Activated CD8-positive, alpha-beta T cell treated with anti-CD3 and anti-CD28 coated beads for 36 hours (primary cell): Measurements from ENCODE around the gene C4BPA. TPM values are rescaled to one million over a fixed set of nuclear protein-coding genes. Genes with fewer than 3 reads are reported as not detected.
A peak's percentile ranks its signal among the peaks of the same experiment; 100 is the strongest.

Source experiments
- ATAC-seq: fragments of 200-7000 bp; cut with Tn5 transposase; one replicate; pipeline ENCODE4 v1.10.0; 2021; ENCODE audit warnings: mild to moderate bottlenecking, moderate library complexity
- CTCF ChIA-PET: fragments of 350-600 bp; sonication (Branson Sonifier 250); formaldehyde crosslinking; loops from one replicate; lab custom pipeline; 2021; ENCODE audit warnings: antibody characterized with exemption; lab: Charles Lee
- POLR2A ChIA-PET: fragments of 350-600 bp; sonication (Branson Sonifier 250); formaldehyde crosslinking; loops from one replicate; lab custom pipeline; 2021; ENCODE audit warnings: antibody characterized with exemption; lab: Charles Lee
- DNase-seq: peaks from one replicate; pipeline ENCODE4 v3.0.0-alpha.2; 2020
- H3K27ac Mint-ChIP-seq: one replicate; pipeline ENCODE4 v1.8.0; 2021; ENCODE audit warnings: mild to moderate bottlenecking, mixed read lengths
- H3K27me3 Mint-ChIP-seq: one replicate; pipeline ENCODE4 v1.8.0; 2021; ENCODE audit warnings: mixed read lengths
- H3K36me3 Mint-ChIP-seq: one replicate; pipeline ENCODE4 v1.8.0; 2021; ENCODE audit warnings: low read depth, mixed read lengths
- H3K4me1 Mint-ChIP-seq: one replicate; pipeline ENCODE4 v1.8.0; 2021; ENCODE audit warnings: low read depth, mixed read lengths
- H3K4me3 Mint-ChIP-seq: one replicate; pipeline ENCODE4 v1.8.0; 2021; ENCODE audit warnings: mild to moderate bottlenecking, moderate library complexity, mixed read lengths
- H3K9me3 Mint-ChIP-seq: one replicate; pipeline ENCODE4 v1.8.0; 2021; ENCODE audit warnings: mixed read lengths
- intact Hi-C: fragments of 100-400 bp; cut with micrococcal nuclease; formaldehyde crosslinking; loops from one replicate; pipeline ENCODE4 v1.10.0; 2022
- total RNA-seq, 2 experiments: library from RNA; stranded (reverse); gene quantifications; one replicate each; pipeline ENCODE4 v1.2.3, GENCODE V29; 2021
- TF ChIP-seq, protein P1 (sequence below): fragments of 200-600 bp; IDR thresholded peaks from one replicate; pipeline ENCODE4 v1.8.0; 2022; ENCODE audit warnings: antibody characterized with exemption, mild to moderate bottlenecking

C4BPA gene
- total RNA-seq, 2 experiments from 2014 or later: not detected

DNA sequence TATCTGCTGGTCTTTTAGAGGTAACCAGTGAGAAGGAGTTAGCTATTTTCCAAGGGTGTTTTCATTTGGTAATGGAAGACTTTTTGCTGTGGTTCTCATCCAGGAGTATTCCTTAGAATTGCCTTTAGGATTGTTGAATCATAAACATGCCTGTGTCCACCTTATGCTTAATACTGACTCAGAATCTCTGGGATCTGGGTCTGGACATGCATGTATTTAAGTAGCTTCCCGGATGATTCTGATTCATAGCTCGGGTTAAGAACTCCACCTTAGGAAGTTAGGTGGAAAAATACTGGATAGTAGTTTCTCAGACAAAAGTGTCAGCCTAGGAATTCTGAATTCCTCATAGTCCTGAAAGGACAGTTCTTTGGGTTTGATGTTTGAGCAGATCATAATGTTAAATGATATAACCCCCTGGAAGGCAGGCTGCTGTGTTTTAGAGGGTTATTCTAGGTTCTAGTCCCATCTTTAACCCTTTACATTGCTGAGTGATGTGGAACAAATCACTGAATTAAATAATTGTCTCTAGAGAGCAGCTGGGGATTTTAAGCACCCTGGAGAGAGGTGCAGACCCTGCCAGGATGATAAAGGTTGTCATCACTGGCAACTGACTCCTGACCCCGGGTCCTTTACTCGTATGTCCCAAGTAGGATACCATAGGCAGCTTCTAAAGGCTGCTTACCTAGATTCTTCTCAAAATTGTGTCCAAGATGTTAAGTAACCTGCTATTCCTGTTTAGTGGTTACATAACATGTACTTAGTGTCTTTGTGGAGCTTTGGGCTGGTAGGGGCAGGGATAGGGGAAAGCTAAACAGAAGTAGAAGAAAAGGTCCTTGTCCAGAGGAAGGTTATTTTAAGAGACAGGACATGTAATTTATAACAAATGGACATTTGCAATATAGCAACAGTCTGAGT is 29.9 kb upstream of the C4BPA start:
- H3K27me3 Mint-ChIP-seq: no peaks in the 10 kb centered on the region
- peaks cover 2% of the 10 kb centered on the region for H3K36me3 Mint-ChIP-seq
- intact Hi-C loops: no loop called here
- H3K4me1 Mint-ChIP-seq: peaks cover 21% of the 10 kb centered on the region
- no peak for ATAC-seq
- H3K4me3 Mint-ChIP-seq: no peak overlapping the region
- DNase-seq: no peak
- no peaks in the 10 kb centered on the region for H3K9me3 Mint-ChIP-seq
- TF ChIP-seq, protein P1, sequence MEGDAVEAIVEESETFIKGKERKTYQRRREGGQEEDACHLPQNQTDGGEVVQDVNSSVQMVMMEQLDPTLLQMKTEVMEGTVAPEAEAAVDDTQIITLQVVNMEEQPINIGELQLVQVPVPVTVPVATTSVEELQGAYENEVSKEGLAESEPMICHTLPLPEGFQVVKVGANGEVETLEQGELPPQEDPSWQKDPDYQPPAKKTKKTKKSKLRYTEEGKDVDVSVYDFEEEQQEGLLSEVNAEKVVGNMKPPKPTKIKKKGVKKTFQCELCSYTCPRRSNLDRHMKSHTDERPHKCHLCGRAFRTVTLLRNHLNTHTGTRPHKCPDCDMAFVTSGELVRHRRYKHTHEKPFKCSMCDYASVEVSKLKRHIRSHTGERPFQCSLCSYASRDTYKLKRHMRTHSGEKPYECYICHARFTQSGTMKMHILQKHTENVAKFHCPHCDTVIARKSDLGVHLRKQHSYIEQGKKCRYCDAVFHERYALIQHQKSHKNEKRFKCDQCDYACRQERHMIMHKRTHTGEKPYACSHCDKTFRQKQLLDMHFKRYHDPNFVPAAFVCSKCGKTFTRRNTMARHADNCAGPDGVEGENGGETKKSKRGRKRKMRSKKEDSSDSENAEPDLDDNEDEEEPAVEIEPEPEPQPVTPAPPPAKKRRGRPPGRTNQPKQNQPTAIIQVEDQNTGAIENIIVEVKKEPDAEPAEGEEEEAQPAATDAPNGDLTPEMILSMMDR: no peak
- H3K27ac Mint-ChIP-seq: no peak overlapping the region
- POLR2A ChIA-PET: no interaction called here
- CTCF ChIA-PET: interaction anchor here (1.0 to 8.0 kb wide), 9 partner anchors 10 to 331 kb away, joined by 3 to 49 read pairs (median 7); partner anchors contain the start of genes PFKFB2 and YOD1

DNA sequence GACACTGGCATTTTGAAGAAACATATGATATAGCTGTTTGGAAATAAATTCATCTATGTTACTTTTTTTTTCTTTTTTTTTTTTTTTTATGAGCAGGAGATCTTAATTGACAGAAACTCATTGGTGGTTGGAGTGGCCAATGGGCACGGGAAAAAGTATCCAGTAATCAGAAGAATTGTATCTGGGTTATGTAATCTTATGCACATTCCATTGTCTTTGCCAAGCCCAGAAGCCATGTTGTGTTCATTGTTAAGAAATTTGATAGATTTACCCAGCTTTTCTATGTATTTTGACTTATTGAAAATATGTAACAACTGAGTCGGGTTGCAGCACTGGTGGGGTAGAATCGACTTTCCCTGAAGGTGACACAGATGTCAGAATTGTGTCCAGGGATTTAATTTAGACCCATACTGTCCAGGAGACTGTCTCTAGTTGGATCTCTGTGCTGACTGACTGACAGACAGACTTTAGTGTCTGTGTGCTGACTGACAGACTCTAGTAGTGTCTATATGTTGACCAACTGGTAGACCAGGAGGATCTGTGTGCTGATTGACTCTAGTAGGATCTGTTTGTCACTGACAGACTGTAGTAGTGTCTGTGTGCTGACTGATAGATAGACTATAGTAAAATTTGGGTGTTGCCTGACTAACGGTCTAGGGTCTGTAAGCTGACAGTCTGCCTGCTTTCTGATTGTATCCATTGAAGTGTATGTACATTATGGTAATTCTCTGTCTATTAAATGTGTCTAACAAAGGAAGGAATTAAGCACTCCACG is 27.7 kb upstream of the C4BPA start:
- intact Hi-C loops: loop anchor here (2.0 kb wide), 1 partner anchor 26 kb away; the partner anchor contains the start of gene YOD1
- DNase-seq (no peak), ATAC-seq (no peak)
- H3K9me3 Mint-ChIP-seq: no peaks in the 10 kb centered on the region
- H3K4me1 Mint-ChIP-seq: peaks cover under 1% of the 10 kb centered on the region
- H3K27ac Mint-ChIP-seq: no peak overlapping the region
- H3K27me3 Mint-ChIP-seq: no peaks in the 10 kb centered on the region
- no peak overlapping the region for H3K4me3 Mint-ChIP-seq
- TF ChIP-seq, protein P1: no peak
- ChIA-PET CTCF (interaction anchor here (0.6 to 8.0 kb wide), 18 partner anchors 8 to 428 kb away, joined by 3 to 49 read pairs (median 4); partner anchors contain the start of genes PFKFB2 and YOD1), POLR2A (no interaction called here)
- H3K36me3 Mint-ChIP-seq: no peaks in the 10 kb centered on the region

DNA sequence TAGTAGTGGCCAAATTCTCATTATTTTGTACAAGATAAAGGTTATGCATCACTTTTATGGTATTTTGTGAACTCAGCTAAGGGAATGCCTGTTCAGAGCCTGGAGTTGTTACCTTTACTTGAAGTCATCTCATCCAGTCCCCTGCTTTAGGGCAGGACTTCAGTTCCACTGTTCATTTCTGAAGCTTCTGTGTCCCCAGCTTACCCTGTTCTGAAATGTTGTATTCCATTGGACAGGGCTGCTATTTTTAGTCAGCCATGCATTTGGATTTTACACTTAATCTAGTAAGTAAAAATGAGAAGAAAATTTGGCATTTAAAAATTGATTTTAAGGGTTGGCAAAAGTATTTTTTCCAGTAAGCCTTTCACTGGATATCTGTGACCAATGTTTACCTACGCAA is 27.0 kb upstream of the C4BPA start:
- intact Hi-C loops: loop anchor here (2.0 kb wide), 1 partner anchor 26 kb away; the partner anchor contains the start of gene YOD1

DNA sequence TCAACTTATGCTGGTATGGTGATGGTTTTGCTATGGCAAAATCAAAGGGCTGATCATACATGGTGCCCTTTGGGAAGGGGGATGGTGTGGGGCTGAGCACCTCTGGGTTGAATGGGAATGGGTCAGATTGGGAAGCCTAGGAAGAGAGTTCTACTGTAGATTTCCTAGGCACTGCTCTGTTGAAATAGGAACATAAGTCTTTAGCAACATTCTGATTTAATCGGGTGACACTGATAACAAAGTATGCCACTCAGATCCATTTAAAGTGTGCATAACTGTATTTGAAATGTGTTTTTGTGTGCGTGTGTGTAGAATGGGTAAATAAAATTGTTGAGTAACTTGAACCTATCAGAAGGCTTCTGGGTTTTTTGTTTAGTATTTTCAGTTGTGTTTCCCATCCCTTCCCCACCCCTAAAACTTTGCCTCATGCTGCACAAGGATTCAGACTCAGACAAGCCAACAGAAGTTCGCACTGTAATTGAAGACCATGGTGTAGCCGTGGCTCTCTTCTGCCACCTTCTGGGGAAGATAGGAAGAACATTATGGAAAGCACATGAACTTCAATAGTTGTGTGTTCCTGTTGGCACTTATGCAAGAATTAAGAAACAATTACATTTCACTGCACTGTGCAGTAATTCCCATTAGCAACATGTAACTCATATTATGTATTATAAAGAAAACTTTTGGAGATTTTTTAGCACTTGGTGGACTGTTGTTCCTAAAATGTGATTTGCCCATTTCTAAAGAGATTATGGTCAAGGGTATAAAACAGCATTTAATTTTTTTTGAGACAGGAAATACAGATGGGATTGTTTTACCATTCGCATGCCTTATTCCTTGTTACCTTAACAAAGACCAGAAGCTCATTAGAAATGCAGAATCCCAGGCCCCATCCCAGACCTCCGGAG is 26.3 kb upstream of the C4BPA start:
- Mint-ChIP-seq H3K4me1 (no peaks in the 10 kb centered on the region), H3K4me3 (no peak overlapping the region), H3K9me3 (no peaks in the 10 kb centered on the region), H3K27ac (no peak overlapping the region), H3K36me3 (no peaks in the 10 kb centered on the region), H3K27me3 (no peaks in the 10 kb centered on the region)
- CTCF ChIA-PET: interaction anchor here (0.7 to 8.0 kb wide), 11 partner anchors 9 to 422 kb away, joined by 3 to 49 read pairs (median 4); partner anchors contain the start of genes PFKFB2 and YOD1
- DNase-seq (peak; percentile 76), ATAC-seq (peak; percentile 98)
- intact Hi-C loops: loop anchor here (2.0 kb wide), 1 partner anchor 27 kb away; the partner anchor contains the start of gene YOD1
- POLR2A ChIA-PET: interaction anchor here (0.7 kb wide), 1 partner anchor 324 kb away, joined by 3 read pairs; no protein-coding TSS in a partner anchor
- TF ChIP-seq, protein P1: peak; percentile 90

More for the DNA sequence above, 27.0 kb upstream of the C4BPA start:
- H3K27me3 Mint-ChIP-seq: no peaks in the 10 kb centered on the region
- ChIA-PET CTCF (interaction anchor here (0.7 to 8.0 kb wide), 9 partner anchors 9 to 427 kb away, joined by 3 to 49 read pairs (median 4); partner anchors contain the start of gene YOD1), POLR2A (no interaction called here)
- H3K9me3 Mint-ChIP-seq: no peaks in the 10 kb centered on the region
- ATAC-seq (no peak), DNase-seq (no peak)
- no peak overlapping the region for H3K27ac Mint-ChIP-seq
- H3K36me3 Mint-ChIP-seq: no peaks in the 10 kb centered on the region
- TF ChIP-seq, protein P1: no peak
- H3K4me1 Mint-ChIP-seq: no peaks in the 10 kb centered on the region
- H3K4me3 Mint-ChIP-seq: no peak overlapping the region
